Measurements from ENCODE around the gene RIT1.

GRCh38 chr1:155954645-155955044, 43.5 kb upstream of the RIT1 start:
- TF ChIP-seq, protein P1, sequence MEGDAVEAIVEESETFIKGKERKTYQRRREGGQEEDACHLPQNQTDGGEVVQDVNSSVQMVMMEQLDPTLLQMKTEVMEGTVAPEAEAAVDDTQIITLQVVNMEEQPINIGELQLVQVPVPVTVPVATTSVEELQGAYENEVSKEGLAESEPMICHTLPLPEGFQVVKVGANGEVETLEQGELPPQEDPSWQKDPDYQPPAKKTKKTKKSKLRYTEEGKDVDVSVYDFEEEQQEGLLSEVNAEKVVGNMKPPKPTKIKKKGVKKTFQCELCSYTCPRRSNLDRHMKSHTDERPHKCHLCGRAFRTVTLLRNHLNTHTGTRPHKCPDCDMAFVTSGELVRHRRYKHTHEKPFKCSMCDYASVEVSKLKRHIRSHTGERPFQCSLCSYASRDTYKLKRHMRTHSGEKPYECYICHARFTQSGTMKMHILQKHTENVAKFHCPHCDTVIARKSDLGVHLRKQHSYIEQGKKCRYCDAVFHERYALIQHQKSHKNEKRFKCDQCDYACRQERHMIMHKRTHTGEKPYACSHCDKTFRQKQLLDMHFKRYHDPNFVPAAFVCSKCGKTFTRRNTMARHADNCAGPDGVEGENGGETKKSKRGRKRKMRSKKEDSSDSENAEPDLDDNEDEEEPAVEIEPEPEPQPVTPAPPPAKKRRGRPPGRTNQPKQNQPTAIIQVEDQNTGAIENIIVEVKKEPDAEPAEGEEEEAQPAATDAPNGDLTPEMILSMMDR (IDR thresholded peaks at IDR 0.05): no peak
- TF ChIP-seq POLR2A (IDR thresholded peaks at IDR 0.05): no peak

All from sigmoid colon (tissue), 3 donors.